CD1c-positive myeloid dendritic cell (primary cell): ENCODE measurements around the gene ZNF622.

Source experiments
- DNase-seq: peaks from one replicate; pipeline ENCODE4 v3.0.0-alpha.2; 2016; ENCODE audit errors: extremely low spot score

Gene ZNF622, protein sequence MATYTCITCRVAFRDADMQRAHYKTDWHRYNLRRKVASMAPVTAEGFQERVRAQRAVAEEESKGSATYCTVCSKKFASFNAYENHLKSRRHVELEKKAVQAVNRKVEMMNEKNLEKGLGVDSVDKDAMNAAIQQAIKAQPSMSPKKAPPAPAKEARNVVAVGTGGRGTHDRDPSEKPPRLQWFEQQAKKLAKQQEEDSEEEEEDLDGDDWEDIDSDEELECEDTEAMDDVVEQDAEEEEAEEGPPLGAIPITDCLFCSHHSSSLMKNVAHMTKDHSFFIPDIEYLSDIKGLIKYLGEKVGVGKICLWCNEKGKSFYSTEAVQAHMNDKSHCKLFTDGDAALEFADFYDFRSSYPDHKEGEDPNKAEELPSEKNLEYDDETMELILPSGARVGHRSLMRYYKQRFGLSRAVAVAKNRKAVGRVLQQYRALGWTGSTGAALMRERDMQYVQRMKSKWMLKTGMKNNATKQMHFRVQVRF

DNA sequence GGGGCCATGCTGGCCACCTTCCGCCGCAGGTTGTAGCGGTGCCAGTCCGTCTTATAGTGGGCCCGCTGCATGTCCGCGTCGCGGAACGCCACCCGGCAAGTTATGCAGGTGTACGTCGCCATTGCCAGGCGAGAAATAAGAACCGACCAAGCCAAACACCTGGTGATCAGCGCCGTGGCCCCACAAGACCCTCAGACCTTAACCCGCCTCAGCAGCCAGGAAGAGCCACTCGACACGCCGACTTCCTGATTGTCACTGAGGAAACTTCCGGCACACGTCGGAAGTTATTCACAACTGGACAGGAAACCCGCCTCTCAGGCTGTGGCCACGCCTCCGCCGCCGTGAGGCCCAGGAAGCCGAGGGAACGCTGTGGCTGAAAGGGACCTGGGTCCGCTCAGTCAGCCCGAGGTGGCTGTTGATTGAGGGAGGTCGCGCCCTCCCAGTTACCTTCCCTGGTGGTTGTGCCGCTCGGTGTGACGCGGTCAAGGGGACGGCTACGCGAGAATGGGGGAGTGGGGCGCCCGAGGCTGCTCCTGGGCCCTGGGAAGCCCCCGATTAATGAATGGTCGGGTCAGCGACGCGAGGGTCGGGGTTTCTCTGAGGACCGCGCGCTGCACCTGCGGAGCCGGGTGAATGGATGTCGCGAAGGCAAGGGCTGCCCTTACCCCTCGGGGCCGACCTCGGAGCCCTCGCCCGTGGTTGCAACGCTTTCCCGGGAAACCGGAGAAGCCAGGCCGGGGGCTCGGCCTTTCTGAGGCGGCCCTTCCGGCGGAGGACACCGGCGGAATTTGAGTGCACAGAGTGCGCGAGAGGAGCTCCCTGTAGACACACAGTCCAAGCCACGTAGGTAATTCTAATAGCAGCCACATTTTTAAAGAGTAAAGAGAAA lies at the start of gene ZNF622:
Gene ZNF622, minus strand, starts transcription at position 257 of the 889 bp plus-strand sequence. Its CDS starts 135 bp downstream, at position 122.
- DNase-seq = peak; percentile 94

DNA sequence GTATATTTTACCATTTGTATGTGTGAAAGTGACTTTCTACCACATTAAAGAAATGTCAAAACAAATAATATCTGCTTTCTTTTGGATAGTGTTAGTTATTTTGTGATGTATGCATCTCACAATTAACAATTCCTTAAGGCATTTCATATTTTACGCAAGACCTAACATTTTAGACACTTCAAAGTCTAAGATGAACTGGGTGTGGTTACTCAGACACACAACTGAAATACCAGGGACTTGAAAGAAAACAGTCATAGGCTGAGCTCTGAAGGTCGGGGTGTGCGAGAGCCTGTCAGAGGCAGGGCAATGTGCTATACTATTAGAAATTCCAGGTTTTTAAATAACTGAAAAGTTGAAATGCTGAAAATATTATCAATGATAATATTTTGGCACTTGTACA lies 44.5 kb upstream of the ZNF622 start:
- no peak for DNase-seq

DNA sequence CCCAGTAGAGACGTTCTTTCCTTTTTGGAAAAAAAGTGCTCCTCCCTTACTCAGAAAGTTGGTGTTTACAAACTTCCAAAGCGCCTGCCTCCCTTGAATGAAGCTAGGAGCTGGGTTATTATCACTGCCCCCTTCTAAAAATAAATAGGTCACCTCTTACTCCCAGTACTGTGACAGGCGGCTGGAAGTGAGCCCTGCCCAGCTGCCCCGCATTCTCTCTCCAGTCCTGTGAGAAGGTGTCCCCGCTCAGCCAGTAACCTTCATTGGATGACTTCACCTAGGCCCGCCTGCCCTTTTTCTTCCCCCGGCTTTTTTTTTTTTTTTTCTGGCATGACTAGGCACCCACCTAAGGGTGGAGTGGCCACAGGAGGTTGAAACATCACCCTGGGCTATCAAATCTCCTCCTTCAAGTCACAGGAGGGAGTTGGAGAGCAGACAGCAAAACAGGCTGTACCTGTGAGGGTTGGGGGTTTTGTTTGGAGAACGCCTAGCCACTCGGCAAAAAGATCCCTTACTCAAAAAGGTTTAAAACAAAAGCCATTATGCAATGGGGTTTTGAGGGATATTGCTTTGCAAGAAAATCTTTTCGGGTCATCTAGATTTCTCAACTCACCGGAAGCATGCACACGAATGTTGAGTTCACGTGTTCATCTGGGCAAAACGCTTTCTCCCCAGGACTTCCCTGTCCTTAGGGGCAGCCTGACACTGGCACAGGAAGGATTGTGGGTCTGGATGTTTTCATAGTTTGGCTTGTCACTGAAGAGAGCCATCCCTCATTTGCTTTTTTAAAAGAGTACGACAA lies 43.3 kb upstream of the ZNF622 start:
- DNase-seq = peak; percentile 17

DNA sequence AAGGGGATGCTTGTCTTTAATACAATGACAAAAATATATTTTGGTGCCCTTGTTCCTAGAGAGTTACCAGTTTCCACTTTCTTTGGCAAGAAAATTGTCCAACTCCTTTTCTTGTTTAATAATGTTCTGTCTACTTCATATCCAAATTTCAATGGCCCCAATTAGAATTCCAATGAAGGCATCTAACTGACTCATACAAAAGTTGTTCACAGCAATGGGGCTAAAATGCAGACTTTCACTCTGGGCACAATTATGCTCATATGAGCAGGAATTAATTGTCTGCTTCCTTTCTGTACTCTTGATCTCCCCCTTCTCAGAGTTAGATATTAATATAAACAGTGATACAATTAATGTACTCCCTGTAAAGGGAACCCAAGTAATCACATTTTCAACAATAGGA lies 42.1 kb upstream of the ZNF622 start:
- DNase-seq = no peak

DNA sequence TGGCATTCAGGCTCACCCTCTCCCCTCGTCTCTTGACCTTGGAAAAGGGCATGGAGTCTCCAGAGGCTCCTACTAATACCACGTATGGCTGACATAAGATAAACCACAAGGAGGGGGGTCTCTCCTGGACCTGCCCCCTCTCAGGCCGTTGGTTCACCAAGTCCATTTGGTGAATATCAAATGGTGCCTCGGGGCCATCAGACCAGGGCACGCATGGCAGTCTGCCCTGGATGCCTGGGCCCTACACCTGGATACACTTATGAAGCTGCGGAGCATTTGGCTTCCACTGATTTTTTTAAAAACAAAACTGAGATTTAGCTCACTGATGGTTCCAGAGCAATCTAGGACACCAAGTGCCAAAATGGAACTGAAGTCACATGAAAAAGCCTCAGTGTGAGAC lies 40.3 kb upstream of the ZNF622 start:
- DNase-seq = no peak

DNA sequence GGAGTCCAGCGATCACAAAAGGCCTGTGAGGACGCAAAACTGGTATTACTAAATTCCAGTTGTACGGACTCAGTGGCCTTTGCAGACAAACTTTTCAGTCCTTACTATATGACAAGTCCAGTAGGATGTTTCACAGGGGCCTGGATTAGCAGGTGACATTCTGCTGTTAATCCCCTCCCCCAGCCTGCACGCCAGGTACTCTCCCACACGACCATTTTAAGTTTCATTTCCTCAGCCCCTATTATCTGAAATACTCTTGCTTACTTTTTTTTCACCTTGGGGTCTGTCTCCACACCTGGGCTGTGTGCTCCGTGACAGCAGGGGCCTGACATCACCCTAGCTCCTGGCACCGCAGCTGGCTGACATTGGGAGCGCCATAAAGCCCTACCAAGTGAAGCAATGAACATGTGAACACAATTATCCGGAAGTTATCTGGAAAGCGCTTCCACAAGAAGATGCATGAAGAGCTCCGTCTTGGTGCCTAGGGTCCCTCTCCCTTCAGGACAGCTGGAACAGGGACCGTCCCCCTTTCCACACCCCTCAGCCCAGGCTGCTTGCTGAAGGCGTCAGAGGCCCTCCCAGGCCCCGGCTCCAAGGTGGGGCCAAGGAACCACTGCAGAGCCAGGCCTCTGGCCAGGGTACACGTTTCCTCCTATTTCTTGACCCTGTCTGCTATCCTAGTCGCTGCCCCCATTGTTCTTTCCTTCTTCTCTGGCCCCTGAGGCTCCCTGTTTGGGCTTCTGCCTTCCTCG lies 39.7 kb upstream of the ZNF622 start:
- no peak for DNase-seq

DNA sequence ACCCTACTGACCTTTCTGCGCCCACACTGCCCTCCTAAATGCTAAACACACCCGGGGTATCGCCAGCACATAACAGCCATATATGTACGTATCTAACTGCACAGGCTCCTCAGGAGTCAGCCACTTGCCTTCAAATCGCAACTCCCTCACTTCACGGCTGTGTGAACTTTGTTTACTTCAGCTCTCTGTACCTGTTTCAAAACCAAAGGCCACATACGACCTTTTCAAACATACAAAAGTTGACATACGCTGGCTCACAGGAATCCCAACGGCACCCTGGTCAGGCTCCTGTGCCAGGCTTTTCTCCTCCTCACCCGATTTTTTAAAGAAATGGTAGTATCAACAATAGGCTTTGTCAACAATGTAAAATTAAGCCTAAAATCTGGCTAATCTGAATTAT lies 39.0 kb upstream of the ZNF622 start:
- no peak for DNase-seq

DNA sequence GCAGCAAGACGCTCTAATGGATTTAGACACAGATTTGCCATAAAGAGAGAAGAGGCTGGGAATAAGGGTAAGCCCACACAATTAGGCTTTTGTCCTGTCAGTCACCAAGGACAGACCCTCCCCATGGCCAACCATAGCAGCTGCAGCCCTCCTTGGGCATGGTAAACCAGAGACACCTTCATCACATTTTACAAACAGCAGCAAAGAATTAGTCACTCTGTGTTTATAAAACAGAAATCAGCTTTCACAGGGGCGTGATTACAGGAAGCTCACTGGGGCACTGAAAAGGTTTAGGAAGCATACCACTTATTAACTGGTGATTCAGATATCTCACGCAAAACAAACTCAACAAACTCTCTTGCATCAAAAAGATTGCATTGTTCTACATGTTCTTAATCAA lies 37.3 kb upstream of the ZNF622 start:
- DNase-seq = no peak

DNA sequence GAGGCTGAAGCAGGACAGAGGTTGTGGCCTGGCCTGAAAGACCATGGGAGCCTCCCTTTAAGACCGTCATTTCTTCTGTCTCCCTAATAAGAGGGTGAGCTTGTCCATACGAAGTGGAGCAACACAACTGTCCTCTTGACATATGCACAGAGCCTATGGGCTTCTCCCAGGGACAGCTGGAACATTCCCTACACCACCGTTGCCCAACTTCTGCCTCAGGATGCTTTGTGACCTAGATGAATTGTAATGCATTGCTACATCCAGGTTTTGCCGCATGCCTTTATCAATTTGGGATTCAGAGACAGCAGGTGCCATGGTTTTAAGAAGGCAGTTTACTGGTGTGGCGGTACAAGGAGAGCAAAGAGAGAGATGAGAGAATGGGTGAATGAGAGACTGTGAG lies 34.4 kb upstream of the ZNF622 start:
- no peak for DNase-seq

DNA sequence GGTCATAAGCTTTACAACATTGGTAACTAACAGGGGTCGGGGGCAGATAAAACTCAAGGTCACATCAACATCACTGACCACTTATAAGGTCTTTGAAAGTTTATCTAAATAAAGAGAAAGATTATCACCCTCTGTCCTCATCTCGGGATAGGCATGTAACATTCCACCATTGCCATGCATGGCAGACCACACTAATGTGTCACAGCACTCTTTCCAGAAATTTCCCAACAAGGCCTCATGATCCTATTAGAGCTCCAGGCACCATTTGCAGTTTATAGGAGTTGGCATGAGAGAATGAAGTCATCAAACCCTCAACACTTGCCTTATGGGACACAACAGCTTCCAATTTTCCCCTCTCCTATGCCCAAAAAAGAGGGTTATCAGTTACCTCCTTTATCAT lies 31.9 kb upstream of the ZNF622 start:
- no peak for DNase-seq

DNA sequence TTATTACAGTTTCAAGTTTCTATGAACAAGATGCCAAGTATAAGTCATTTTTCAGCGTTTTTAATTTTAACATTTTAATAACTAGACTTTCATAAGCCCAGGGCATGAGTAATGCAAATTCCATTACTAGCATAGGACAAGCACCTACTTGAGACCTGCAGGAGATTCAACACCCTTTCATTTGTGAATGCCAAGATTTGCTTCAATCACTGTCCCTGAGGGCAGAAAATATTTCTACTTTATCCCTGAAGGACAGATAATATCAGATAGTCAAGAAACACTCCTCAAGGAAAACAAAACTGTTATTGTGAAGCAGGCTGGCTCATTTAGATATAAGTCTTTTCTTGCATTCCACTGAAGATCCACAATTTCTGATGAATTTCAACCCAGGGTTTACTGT lies 27.7 kb upstream of the ZNF622 start:
- no peak for DNase-seq

DNA sequence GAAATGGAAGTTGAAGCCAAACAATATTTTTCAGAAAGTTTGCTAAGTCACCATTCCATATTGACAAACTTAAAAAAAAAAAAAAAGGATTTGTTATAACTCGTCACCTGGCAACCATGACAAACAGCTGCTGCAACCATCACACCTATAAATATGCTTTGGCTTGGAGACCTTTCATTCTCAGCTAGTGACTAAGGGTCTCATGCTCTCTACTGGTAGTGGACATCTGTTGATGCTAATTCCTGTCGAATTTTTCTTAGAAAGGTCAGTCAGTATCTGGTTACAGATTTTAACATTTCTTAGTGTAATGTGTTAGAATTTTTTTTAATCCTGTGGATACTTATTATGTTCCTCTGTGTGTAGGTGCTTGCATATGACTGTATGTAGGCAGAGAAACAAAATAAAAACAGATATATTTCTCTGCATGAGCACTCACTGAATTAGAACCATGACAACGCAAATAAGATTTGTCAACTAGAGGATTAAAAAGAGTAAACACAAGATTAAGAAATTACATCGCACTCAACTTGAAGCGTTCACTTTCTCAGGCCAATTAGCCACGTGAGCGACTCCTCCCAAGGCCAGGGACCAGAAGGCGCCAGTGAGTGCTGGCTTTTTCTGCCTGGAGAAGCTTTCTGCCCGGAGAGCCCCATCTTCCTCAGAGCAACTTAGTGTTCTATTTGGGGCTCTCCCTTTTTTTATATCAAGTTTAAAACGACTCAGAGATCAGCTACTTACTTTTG lies 27.0 kb upstream of the ZNF622 start:
- DNase-seq = no peak

DNA sequence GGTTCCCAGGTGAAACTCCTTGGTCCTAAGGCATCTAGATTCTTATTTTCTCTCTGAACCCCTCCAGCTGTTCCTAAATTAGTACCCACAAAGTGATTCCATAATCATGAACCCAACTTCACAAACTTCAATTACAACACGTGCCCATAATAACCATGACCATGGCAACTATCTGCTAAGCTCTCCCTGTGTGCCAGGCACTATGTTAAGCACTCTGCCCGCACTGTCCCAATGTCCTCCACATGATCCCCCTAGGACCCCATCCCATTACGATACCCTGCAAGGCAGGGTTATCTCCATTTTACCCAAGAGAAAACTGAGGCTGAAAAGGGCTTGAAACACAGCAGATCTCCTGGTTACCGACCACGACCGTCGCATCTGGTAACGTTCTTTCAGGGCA lies 25.3 kb upstream of the ZNF622 start:
- no peak for DNase-seq

DNA sequence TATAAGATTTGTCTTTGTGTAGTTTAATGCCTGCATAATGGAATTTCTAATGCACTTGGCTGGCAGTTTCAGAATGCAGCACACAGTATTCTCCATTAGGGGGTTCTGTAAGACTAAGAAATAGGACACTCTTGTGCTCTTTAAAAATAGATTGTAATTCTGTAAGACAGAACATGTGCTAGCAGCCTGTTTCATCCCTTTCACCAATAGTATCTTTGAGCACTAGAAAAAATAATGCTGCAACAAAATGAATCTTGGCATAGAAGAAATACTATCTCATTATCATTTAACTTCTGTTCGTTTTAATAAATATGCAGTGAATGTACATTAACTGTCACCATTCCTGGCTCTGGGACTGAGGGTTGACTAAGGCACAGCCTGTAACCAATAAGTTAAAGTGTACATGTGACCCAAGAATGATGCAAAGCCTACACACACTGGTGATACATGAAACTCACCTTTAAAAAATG lies 23.8 kb upstream of the ZNF622 start:
- peak; percentile 29 for DNase-seq

DNA sequence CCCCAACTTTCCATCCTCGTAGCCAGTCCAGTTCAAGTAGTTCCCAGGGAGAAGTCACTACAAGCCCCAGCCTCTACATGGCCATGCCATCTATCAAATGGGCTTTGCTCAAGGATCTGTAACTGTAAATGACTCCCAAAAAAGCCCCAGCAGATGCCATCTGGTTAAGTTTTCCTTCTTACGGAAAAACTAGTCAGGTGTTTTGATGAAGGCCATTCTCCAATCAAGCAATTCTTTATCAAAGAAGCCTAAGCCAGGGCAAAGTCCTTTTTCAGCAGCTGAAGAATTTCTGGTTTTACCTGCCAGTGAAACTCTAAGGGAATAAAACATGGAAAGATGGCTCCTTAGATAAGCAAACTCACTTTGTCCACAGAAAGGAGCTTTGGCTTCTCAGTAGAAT lies 21.9 kb upstream of the ZNF622 start:
- no peak for DNase-seq

DNA sequence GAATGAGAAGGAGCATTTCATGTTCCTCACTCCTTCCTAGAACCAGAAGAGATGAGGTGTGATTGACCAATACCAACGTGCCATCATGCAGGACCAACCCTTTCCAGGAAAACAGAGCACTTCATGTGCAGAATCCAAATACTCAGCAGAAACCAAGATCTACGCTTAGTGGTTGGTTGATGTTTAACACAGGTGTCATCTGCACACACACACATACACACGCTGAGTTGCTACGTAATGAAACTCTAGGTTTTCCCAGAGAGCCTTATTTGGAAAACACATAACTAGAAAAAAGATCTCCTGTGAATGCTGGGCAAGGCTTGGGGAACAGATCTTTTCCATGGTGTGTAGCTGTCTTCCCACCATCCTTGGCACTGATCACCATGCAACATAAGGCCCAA lies 21.1 kb upstream of the ZNF622 start:
- no peak for DNase-seq

DNA sequence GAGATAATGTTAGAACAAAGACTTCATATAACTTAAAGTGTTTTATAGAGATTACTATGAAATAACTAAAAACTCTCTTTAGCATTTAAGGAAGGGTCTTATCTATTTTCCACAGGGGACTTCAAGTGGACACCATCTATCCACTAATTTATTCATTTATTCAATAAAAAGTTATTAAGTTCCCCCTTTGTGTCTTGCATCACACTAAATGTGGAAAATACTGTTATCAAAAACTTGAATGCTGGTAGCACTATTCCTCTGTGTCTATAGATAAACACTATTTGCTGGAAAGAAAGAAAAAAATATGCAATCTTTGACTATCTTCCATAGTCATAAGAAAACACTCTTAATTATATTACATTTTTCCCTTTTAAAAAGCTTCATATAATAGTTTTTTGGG lies 20.1 kb upstream of the ZNF622 start:
- no peak for DNase-seq

DNA sequence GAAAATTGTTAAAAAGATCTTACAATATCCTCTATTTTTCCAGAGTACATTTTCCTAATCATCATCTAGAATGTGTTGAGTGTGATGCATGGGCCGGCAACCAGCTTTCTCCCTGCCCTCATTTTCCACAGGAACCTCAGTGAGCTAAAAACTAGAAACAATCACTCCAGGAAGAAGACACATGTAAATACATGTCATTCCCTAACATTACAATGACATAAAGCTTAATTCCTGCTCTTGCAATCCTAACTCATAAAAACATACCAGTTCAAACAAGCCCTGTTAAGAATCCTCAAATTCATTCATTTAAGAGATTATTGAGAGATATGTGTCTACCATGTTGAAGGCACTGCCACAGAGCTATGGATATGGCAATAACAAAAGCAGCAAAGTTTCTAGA lies 18.5 kb upstream of the ZNF622 start:
- DNase-seq = no peak

DNA sequence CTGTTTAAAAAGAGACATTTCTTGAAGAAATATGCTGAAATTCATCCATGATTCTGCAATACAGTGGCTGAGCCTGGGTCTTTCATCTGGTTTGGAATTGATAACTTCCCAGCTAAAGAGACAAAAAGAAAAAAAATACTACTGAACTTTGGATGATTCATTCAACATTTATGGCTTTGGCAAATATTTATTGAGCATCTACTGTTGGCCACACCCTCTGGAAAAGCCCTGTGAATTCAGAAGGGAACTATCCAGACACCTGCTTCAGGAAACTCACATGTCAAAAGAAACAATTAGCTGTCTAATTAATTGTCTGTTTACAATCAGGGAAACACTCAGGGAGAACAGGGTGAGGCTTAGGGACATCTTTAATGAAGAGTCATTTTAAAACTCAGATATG lies 17.8 kb upstream of the ZNF622 start:
- no peak for DNase-seq

DNA sequence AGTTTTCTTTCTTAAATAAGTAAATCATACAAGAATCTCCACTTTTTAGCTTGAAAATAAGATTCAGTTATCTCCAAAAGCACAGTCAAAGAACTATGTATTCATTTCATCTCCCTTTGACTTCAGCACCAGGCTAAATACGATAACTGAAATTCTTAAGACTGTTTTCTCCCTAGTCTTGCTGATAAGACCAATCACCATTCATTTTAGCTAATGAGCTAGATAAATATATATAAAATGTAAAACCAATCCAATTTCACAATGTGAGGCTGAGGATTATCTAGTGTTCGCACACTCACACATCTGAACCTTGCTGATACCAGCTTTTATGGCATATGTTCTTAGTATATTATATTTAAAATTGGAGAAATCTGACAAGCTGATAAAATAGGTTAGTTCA lies 17.3 kb upstream of the ZNF622 start:
- DNase-seq = no peak
